GM10847 (cell line): Measurements from ENCODE around the gene MUC5AC.

ENCODE experiments used
- POLR2A ChIP-seq: IDR thresholded peaks from 2 replicates; pipeline ENCODE4 v1.6.1; 2011; ENCODE audit not compliant: insufficient read length; ENCODE audit errors: extremely low read depth

Gene MUC5AC

GRCh38 chr11:1219834-1220815 is 62.4 kb downstream of the MUC5AC start:
- TF ChIP-seq POLR2A = no peak

GRCh38 chr11:1220941-1221721 is 63.4 kb downstream of the MUC5AC start:
- no peak for TF ChIP-seq POLR2A

- no peak for TF ChIP-seq POLR2A
Measured at GRCh38 chr11:1221848-1222311, 64.1 kb downstream of the MUC5AC start.

GRCh38 chr11:1222491-1223345 is 65.0 kb downstream of the MUC5AC start, which contains the start of gene MUC5B:
Gene MUC5B, plus strand, starts transcription at chr11:1223066. Its CDS starts 58 bp downstream, at chr11:1223124.
- TF ChIP-seq POLR2A = no peak

- no peak for TF ChIP-seq POLR2A
Measured at GRCh38 chr11:1223346-1224110, 65.8 kb downstream of the MUC5AC start.

- no peak for TF ChIP-seq POLR2A
Measured at GRCh38 chr11:1224111-1224490, 66.3 kb downstream of the MUC5AC start.

GRCh38 chr11:1224491-1225385 is 67.0 kb downstream of the MUC5AC start:
- TF ChIP-seq POLR2A = no peak

GRCh38 chr11:1225386-1226225 is 67.9 kb downstream of the MUC5AC start:
- TF ChIP-seq POLR2A = no peak

- no peak for TF ChIP-seq POLR2A
Measured at GRCh38 chr11:1226226-1226985, 68.7 kb downstream of the MUC5AC start.

- no peak for TF ChIP-seq POLR2A
Measured at GRCh38 chr11:1226986-1227550, 69.3 kb downstream of the MUC5AC start.

- TF ChIP-seq POLR2A = no peak
Measured at GRCh38 chr11:1227551-1228100, 69.9 kb downstream of the MUC5AC start.
